Myocyte (in vitro differentiated cells): ENCODE measurements around the gene PNPLA8. TPM values are rescaled to one million over a fixed set of nuclear protein-coding genes. Genes with fewer than 3 reads are reported as not detected.

Source experiments
- DNase-seq: peaks from one replicate; pipeline ENCODE4 v3.0.0-alpha.2; 2012; ENCODE audit warnings: low read depth
- total RNA-seq: library from RNA; depleted of rRNA; stranded (reverse); fragments of >200 nt; gene quantifications from 2 replicates; pipeline ENCODE4 v1.2.3, GENCODE V29; 2014

PNPLA8 gene
- total RNA-seq, 1 donor from 2014 or later, result 58.5 TPM

DNA sequence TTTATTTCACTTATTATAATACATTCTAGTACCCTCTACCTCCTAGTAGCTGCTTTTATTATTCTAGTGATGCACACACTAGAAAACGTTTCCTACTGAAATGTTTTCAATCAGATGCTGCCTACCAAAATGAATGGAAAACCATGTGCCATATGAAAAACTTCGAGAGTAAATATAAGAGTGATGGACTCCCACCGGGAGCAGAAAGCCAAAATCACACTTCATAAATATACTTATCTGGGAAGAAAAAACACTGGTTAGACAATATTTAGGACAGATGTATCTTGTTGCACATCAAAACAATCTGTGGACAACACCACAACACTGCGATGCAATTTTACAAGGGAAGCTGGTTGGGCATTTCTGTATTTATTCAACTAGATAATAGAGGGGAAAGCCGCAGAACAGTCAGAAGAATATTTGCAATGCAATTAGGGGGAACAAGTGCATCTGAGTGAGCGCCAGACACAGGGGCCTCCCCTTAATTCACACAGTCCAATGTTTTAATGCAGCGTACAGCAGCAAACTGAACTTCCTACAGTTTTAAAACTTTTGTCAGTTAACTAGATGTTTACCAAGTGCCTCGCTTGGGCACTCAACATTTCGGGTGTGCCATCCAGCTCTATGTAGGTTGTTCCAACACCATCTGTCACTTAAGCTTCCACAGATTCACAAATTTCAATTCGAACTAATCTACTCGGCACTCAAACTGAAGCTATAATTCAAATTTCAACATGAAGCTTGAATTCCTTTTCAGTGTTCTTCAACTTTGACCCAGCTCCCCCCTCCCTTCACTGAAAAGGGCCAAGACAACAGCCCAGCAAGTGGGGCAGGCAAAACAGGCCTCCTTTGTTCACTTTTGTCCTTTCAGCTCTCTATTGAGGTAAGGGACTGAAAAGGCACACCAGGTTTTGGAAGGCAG is 77.1 kb downstream of the PNPLA8 start:
- DNase-seq, result no peak

DNA sequence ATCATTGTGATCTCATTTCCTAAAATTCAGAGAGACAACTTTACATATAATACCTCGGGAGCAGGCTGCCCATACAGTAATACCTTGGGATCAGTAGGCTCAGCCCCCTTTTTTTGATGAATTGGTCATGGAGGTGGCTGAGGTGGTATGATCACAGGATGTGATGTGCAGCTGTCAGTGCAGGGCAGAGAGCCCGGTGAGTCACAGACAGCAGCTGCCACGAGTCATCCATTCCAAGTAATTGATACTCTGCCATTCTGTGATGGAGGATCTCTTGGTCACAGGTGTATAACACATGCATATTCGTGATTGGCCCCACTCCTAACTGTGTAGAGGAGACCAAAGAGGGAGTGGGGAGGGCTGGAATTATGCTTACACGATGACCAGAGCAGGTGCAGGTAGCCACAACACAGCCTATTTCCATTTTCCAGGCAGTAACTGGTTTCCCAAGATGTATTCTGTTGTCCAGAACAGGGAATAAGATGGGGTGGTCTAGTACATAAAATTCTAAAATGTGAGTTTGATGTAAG is 83.8 kb downstream of the PNPLA8 start:
- peak; percentile 99 for DNase-seq

DNA sequence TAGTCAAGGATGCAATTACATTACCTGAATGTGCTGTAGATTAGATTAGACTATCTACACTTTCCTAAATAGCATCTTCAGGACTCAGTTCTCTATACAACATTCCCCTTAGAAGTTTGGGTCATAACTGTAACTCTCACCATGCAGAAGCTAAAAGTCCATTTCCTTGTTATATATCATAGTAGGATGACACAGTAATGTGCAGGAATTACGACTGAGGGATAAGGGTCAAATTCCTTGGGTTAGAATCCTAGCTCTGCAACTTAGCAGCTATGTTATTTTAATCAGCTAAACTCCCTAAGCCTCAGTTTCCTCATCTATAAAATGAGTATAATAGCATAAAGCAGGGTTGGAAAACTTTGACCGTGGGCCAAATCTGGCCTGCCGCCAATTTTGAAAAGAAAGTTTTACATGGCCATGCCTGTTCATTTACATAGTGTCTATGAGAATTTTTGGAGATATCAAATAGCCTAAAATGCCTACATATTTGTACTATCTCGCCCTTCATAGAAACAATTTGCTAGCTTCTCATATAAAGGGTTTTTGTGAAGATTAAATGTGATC is 84.5 kb downstream of the PNPLA8 start:
- DNase-seq, result peak; percentile 34

DNA sequence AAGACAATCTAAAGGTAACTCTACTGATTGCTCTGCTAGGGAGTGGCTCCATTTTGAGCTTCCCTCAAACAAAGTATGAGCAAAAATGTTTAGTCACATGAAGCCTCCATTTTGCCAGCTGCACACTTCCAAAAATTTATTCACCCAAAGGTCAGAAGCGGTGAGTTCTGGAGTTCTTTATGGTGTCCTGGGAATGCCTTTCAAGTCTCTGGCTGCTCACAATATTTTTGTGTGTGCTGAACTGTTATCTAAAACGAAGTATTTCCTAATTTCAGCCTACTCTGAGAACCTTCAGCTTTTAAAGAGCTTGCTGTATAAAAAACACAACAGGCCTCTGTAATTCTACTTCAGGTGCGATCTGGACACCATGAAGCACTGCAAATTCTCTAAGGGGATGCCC is 85.3 kb downstream of the PNPLA8 start:
- no peak for DNase-seq

DNA sequence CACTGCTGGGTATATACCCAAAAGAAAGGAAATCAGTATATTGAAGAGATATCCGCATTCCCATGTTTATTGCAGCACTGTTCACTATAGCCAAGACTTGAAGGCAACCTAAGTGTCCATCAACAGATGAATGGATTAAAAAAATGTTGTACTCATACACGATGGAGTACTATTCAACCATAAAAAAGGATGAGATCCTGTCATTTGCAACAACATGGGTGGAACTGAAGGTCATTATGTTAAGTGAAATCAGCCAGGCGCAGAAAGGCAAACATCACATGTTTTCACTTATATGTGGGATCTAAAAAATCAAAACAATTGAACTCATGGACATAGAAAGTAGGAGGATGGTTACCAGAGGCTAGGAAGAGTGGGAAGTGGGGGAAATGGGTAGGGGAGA is 89.0 kb downstream of the PNPLA8 start:
- DNase-seq, result no peak

DNA sequence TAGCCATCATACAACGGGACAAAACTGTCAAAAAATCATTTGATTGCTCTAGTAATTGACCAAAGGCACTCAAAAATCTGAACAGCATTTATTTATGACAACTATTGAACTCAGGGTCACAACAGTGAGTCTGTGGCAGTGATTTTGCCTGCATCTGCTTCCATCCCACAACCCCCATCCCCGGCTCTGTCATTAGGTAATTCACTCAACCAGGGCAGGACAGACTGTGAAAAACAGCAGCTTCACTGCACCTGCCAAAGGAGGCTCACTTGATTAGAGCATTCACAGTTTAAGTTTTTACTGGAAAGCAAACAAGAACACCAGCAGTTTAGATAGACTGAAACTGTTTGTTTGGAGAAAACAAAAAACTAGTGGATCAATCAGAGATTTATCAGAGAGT is 91.9 kb downstream of the PNPLA8 start:
- DNase-seq, result no peak

DNA sequence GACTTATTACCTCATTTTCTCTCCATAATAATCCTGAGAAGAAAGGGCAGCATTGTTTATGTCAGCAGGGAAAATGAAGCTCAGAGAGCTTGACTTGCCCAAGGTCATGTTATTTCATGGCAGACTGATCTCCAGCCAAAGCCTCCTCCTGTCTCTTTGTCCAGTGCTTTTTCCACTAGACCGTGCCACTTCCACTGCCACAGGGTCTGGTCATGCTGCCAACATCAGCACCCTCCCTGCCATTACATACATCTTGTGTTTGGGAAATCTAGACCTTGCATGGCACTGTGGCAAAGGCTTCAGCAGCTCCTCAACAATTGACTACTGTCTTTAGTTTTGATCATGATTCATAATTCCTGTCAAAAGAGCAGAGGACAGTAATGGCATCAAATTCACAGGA is 94.8 kb downstream of the PNPLA8 start:
- no peak for DNase-seq

DNA sequence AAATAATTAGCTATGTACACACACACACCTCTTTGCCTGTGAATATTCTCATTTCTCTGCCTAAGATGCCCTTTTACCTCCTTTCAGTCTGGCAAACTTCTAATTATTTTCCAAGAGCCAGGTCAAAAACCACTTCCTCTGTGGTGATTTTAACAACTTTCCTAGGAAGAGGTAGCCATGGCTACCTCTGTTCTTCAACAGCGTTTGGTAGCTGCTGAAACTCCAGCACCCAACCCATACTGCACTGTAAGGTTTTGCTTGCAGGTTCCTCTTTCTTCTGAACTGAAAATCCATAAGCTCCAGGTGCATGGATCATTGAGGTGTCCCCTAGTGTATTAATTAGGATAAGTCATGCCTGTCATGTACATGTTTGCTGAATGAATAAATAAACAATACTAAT is 95.3 kb downstream of the PNPLA8 start:
- DNase-seq, result no peak

DNA sequence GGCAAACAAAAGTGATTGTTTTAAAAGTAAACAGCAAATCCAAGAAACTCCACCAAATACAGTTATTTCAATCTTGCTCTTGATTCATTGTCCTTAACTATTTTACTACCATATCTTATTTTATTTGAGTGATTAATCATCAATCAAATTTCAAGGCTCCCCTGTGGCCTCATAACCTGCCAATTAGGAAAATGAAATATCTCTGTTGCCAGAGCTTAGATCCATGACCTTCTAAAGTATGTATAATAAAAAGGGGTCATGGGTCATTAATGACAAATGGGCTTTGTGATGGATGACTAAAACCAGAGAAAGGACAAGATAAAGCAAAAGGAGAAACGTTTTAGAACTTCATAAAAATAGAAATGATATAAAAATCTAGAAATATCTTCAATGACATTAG is 98.2 kb downstream of the PNPLA8 start:
- DNase-seq, result no peak

DNA sequence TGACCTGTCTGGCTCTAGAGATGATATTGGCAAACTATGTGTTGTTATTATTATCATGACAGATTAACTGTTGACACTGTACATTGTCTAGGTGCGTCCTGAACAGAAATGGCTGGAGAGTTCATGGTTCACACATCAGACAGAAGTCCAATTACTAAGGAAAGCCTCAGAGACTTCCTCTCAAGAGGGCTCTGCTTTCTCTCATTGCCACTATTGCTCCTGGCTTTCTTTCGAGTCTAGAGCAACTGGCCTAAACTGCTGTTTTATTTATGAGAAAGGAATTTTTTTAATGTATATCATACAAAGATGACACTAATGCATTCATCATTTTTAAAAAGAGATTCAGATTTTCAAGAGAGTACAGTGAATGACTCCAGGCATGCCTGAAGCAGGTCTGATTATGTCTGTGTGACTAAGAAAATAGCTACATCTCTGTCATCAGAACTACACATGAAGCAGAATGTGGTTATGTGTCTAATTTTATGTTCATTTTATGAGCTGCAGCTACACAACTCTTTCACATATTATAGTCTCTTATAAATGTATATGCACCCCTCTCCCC is 100.1 kb downstream of the PNPLA8 start:
- no peak for DNase-seq

DNA sequence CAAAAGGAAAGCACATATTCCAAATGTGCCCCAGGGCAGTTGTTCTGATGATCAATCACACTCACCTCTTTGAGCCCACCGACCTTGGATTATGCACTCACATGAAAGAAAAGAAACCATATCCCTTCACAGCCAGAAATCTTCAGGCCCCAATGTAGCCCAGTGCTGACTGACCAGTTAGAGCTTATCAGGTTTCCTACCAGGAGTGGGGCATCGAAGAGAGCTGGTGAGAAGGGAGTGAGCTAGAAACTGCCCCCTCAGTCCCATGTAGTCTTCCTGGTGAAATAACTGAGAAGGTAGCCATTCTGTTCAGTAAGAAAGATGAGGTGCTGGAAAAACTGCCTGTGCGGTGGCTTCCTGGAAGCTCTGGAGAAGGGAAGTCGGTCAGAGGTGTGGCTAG is 101.9 kb downstream of the PNPLA8 start:
- no peak for DNase-seq

DNA sequence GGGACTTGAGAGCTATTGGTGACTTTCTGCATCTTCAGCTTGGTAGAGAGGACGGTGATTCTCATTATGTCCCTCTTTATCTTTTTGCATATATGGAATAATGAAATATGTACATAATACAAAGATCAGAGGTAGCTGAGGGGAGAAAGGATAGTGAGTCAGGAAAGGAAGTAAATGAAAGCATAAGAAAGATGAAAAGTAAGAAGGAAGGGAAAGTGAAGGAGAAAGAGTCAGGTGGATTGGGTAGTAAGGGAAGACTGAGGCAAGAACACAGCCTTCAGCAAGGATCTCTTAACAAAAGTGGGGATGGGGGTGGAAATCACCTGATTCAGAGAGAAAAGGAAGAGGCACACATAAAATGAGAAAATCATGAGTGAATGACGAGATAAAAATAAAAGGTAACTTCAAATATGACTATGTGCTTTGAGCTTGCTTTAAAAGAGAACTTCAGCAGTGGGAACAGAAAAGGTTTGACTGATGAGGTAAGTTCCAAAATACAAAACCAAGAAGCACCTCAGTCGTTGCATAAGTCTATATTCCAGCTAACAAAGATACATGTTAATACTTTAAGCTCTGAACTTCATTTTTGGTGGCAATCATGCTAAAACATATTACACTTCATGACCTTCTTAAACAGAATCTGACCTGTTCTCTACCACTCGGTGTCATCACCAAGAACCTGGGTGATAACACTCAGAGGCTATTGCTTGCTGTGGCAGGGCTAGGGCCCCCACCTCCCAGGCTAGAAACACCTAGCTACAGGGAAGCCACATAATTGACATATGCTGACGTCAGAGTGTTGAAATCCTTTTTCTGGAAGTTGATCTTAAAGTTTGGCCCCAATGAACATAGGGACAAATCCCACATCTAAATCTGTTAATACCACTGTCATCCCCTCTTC is 102.6 kb downstream of the PNPLA8 start:
- no peak for DNase-seq

DNA sequence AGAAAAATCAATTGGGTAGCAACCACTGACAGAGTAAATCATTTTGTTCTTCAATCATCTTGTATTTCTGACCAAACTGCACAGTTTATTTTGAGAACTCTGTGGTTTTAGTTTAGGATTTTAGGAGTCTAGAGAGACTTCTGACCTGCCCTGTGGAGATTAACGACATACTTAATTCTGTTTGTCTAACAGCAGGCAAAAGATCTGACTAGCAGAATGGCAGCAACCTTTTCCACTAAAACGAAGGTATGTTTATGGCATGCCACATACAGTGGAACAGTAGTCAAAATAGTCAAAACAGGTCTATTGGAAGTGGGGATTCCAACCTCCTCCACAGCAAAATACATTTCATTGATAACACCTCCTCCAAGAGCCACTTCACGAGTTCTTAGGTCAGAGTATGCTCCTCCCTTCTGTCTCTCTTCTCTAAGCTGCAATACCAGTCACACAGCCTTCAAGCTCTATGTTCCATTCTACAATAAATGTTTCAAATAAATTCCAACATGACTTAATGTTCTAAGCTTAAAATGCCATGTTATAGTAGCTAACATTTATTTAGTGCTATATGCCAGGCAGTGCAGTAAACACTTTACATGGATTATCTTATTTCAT is 104.1 kb downstream of the PNPLA8 start:
- no peak for DNase-seq

Other genes with a start within 250 kb of the PNPLA8 start
- gene NRCAM, start 69.7 kb downstream of the PNPLA8 start, total RNA-seq, result 43.2 and 60.4 TPM in 2 replicates
- gene THAP5, start 43.6 kb upstream of the PNPLA8 start, total RNA-seq, result 49.5 and 59.0 TPM in 2 replicates
- gene DNAJB9, start 43.7 kb upstream of the PNPLA8 start, total RNA-seq, result 85.2 and 90.5 TPM in 2 replicates